HL-60 (cell line): ENCODE results near the gene LEMD3.

ENCODE experiments used
- DNase-seq, 2 experiments: peaks; one replicate each; pipeline ENCODE4 v3.0.0-alpha.2; 2010 to 2020; ENCODE audit warnings: low read depth in 1 of 2, low spot score in 1 of 2
- H3K27ac ChIP-seq: fragments of 250-450 bp; sonication (Bioruptor Pico); replicated peaks from 2 replicates; pipeline ENCODE4 v1.5.1; 2020; ENCODE audit warnings: mild to moderate bottlenecking, moderate library complexity
- H3K27me3 ChIP-seq: fragments of 250-450 bp; sonication (Bioruptor Pico); 2 replicates; pipeline ENCODE4 v1.5.1; 2021; ENCODE audit warnings: mild to moderate bottlenecking, moderate library complexity; ENCODE audit not compliant: insufficient read depth, poor library complexity, severe bottlenecking
- H3K4me3 ChIP-seq: replicated peaks from 2 replicates; pipeline ENCODE4 v1.5.1; 2011; ENCODE audit warnings: mild to moderate bottlenecking, control low read depth, low read length; ENCODE audit not compliant: insufficient read depth
- GABPA ChIP-seq: IDR thresholded peaks from 2 replicates; pipeline ENCODE4 v1.6.1; 2012; ENCODE audit warnings: low read depth
- POLR2AphosphoS5 ChIP-seq: IDR thresholded peaks from 2 replicates; pipeline ENCODE4 v1.6.1; 2012; ENCODE audit warnings: low read depth
- SPI1 ChIP-seq: IDR thresholded peaks from 2 replicates; pipeline ENCODE4 v1.6.1; 2012; ENCODE audit warnings: low read depth, mild to moderate bottlenecking, borderline replicate concordance
- TF ChIP-seq, protein P1 (sequence below): IDR thresholded peaks from one replicate; pipeline ENCODE4 v1.5.1; 2011; ENCODE audit warnings: low read length, control low read depth, inconsistent platforms; ENCODE audit not compliant: insufficient read depth
- TF ChIP-seq, protein P2 (sequence below): IDR thresholded peaks from 2 replicates; pipeline ENCODE4 v1.6.1; 2012; ENCODE audit warnings: low read depth; ENCODE audit not compliant: insufficient replicate concordance

Gene LEMD3

DNA sequence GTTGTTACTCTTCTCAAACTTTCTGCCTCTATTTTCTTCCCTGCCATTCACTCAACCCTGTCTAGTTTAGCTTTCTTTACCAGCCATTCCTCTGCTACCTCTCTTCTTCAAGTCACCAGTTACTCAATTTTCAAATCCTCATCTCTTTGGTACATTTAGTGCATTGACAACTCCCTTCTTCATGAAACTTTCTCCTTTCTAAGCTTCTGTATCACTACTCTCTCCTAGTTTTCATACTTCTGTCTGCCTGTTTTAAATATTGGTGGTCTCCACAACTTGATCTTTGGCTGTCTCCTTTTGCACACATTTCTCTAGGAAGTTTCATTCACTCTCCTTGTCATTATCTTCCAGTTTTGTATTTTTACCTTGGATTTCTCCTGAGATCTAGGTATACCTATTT, 6.0 kb downstream of the LEMD3 start:
- TF ChIP-seq, protein P1, sequence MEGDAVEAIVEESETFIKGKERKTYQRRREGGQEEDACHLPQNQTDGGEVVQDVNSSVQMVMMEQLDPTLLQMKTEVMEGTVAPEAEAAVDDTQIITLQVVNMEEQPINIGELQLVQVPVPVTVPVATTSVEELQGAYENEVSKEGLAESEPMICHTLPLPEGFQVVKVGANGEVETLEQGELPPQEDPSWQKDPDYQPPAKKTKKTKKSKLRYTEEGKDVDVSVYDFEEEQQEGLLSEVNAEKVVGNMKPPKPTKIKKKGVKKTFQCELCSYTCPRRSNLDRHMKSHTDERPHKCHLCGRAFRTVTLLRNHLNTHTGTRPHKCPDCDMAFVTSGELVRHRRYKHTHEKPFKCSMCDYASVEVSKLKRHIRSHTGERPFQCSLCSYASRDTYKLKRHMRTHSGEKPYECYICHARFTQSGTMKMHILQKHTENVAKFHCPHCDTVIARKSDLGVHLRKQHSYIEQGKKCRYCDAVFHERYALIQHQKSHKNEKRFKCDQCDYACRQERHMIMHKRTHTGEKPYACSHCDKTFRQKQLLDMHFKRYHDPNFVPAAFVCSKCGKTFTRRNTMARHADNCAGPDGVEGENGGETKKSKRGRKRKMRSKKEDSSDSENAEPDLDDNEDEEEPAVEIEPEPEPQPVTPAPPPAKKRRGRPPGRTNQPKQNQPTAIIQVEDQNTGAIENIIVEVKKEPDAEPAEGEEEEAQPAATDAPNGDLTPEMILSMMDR = no peak
- TF ChIP-seq SPI1 (no peak), POLR2AphosphoS5 (no peak), GABPA (no peak)
- TF ChIP-seq, protein P2, sequence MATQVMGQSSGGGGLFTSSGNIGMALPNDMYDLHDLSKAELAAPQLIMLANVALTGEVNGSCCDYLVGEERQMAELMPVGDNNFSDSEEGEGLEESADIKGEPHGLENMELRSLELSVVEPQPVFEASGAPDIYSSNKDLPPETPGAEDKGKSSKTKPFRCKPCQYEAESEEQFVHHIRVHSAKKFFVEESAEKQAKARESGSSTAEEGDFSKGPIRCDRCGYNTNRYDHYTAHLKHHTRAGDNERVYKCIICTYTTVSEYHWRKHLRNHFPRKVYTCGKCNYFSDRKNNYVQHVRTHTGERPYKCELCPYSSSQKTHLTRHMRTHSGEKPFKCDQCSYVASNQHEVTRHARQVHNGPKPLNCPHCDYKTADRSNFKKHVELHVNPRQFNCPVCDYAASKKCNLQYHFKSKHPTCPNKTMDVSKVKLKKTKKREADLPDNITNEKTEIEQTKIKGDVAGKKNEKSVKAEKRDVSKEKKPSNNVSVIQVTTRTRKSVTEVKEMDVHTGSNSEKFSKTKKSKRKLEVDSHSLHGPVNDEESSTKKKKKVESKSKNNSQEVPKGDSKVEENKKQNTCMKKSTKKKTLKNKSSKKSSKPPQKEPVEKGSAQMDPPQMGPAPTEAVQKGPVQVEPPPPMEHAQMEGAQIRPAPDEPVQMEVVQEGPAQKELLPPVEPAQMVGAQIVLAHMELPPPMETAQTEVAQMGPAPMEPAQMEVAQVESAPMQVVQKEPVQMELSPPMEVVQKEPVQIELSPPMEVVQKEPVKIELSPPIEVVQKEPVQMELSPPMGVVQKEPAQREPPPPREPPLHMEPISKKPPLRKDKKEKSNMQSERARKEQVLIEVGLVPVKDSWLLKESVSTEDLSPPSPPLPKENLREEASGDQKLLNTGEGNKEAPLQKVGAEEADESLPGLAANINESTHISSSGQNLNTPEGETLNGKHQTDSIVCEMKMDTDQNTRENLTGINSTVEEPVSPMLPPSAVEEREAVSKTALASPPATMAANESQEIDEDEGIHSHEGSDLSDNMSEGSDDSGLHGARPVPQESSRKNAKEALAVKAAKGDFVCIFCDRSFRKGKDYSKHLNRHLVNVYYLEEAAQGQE = no peak
- H3K4me3 ChIP-seq = no peak overlapping the region

GRCh38 chr12:65182012-65182739, 12.8 kb downstream of the LEMD3 start:
- DNase-seq = no peak

More for the DNA sequence above, 6.0 kb downstream of the LEMD3 start:
- Histone ChIP-seq H3K27ac (no peak overlapping the region), H3K27me3 (no peaks in the 10 kb centered on the region)
- DNase-seq = no peak

DNA sequence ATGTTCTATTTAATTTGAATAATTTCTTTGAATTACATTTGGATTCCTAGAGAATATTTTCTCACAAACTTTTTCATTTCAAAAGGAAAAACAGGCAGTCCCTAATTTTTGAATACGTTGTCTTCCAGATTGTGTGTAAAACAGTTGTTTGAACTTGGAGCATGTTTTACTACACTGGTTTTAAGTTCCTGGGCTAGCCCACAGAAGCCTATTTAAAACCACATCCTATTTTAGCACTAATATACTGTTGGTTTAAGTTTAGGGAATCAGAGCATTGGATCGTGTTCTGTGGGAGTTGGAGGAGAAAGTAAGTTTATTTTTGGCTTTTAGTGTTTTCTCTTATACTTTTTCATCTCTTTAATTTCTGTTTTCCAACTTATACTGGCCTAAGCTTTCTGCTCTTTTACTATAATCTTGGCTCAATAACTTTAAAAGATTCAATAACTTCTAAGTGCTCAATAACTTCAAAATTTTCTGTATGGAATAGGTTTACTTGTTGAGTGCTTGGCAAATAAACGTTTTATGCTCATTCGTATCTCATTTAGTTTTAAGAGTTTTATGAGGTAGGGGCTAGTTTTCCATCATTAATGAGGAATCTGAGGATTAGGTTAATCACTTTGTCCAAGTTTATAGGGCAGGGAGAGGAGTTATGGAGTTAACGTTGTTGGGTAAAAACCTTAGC, 14.9 kb downstream of the LEMD3 start:
- DNase-seq = no peak
- TF ChIP-seq POLR2AphosphoS5 = no peak
- TF ChIP-seq, protein P2 = no peak
- no peak overlapping the region for H3K4me3 ChIP-seq
- no peak overlapping the region for H3K27ac ChIP-seq
- no peaks in the 10 kb centered on the region for H3K27me3 ChIP-seq

More at GRCh38 chr12:65182012-65182739, 12.8 kb downstream of the LEMD3 start:
- H3K27me3 ChIP-seq = no peaks in the 10 kb centered on the region
- TF ChIP-seq SPI1 = no peak
- TF ChIP-seq GABPA = no peak
- TF ChIP-seq, protein P1 = no peak
- TF ChIP-seq POLR2AphosphoS5 = no peak
- TF ChIP-seq, protein P2 = no peak
- H3K4me3 ChIP-seq = no peak overlapping the region
- H3K27ac ChIP-seq = no peak overlapping the region
